HL-60/S4 treated with retinoic acid at 250 ng/mL for 4 days and 3 days (cell line): ENCODE measurements around the gene CCDC116.
"Not testable (repeated sequence)": the region's sequence is repeated elsewhere in the genome, so short reads cannot be mapped to it uniquely, and the experiment has no call there.

Experiments
- in situ Hi-C: fragments of 300-500 bp; cut with MboI; formaldehyde crosslinking; loops from 2 replicates; pipeline ENCODE4 v1.7.0; 2022; ENCODE audit warnings: low sequenced_read_pairs

The CCDC116 gene

GRCh38 chr22:21609556-21610157 is 22.9 kb upstream of the CCDC116 start:
- in situ Hi-C loops: not testable (repeated sequence)

- in situ Hi-C loops: no loop called here
These were observed 21.2 kb upstream of the CCDC116 start for GRCh38 chr22:21611210-21611977.

- in situ Hi-C loops: no loop called here
These were observed 19.7 kb upstream of the CCDC116 start for GRCh38 chr22:21612858-21613257.

- in situ Hi-C loops: no loop called here
These were observed 18.9 kb upstream of the CCDC116 start for GRCh38 chr22:21613553-21614233.

- in situ Hi-C loops: no loop called here
These were observed 16.8 kb upstream of the CCDC116 start for GRCh38 chr22:21615731-21616130.

GRCh38 chr22:21617337-21617736 is 15.2 kb upstream of the CCDC116 start:
- in situ Hi-C loops: not testable (repeated sequence)

- in situ Hi-C loops: no loop called here
These were observed 11.5 kb upstream of the CCDC116 start for GRCh38 chr22:21621025-21621424.

GRCh38 chr22:21622011-21622918 is 10.3 kb upstream of the CCDC116 start:
- in situ Hi-C loops: no loop called here

- in situ Hi-C loops: no loop called here
These were observed 9.5 kb upstream of the CCDC116 start for GRCh38 chr22:21622919-21623647.

- in situ Hi-C loops: no loop called here
These were observed 9.0 kb upstream of the CCDC116 start for GRCh38 chr22:21623648-21623970.

- in situ Hi-C loops: no loop called here
These were observed 8.3 kb upstream of the CCDC116 start for GRCh38 chr22:21624120-21624879.

GRCh38 chr22:21624880-21625791 is 7.4 kb upstream of the CCDC116 start:
- in situ Hi-C loops: loop anchor here (25.0 kb wide), 1 partner anchor 638 kb away; the partner anchor contains the start of gene LZTR1

GRCh38 chr22:21626073-21626734 is 6.4 kb upstream of the CCDC116 start:
- in situ Hi-C loops: loop anchor here (25.0 kb wide), 1 partner anchor 639 kb away; the partner anchor contains the start of gene LZTR1

GRCh38 chr22:21626735-21627469 is 5.7 kb upstream of the CCDC116 start:
- in situ Hi-C loops: loop anchor here (25.0 kb wide), 1 partner anchor 640 kb away; the partner anchor contains the start of gene LZTR1

GRCh38 chr22:21628386-21629254 is 3.9 kb upstream of the CCDC116 start:
- in situ Hi-C loops: loop anchor here (25.0 kb wide), 1 partner anchor 641 kb away; the partner anchor contains the start of gene LZTR1
